Loucy (cell line): Measurements from ENCODE around the gene H1-8.

Source experiments
- H2AFZ ChIP-seq: fragments of 200-600 bp; sonication (generic); 2 replicates; pipeline ENCODE4 v1.6.0; 2016; ENCODE audit warnings: antibody characterized with exemption, mild to moderate bottlenecking, low read length, moderate library complexity
- H3F3A ChIP-seq: fragments of 200-600 bp; 2 replicates; pipeline ENCODE4 v1.6.0; 2016; ENCODE audit warnings: antibody characterized with exemption, low read depth, mild to moderate bottlenecking
- H3K27me3 ChIP-seq: fragments of 200-600 bp; sonication (generic); 2 replicates; pipeline ENCODE4 v1.6.1; 2014; ENCODE audit warnings: low read length, mild to moderate bottlenecking; ENCODE audit not compliant: insufficient read depth, poor library complexity, severe bottlenecking
- H3K36me3 ChIP-seq: fragments of 200-600 bp; sonication (generic); 2 replicates; pipeline ENCODE4 v1.6.1; 2016; ENCODE audit warnings: low read length; ENCODE audit not compliant: insufficient read depth
- H3K4me1 ChIP-seq: fragments of 200-600 bp; sonication (generic); 2 replicates; pipeline ENCODE4 v1.5.1; 2014; ENCODE audit warnings: low read length, mild to moderate bottlenecking; ENCODE audit not compliant: insufficient read depth, poor library complexity, severe bottlenecking
- H3K4me2 ChIP-seq: fragments of 200-600 bp; sonication (generic); 2 replicates; pipeline ENCODE4 v1.6.0; 2014; ENCODE audit warnings: antibody characterized with exemption, low read length, low read depth, mild to moderate bottlenecking; ENCODE audit not compliant: poor library complexity, severe bottlenecking
- H3K4me3 ChIP-seq: fragments of 200-600 bp; sonication (generic); 2 replicates; pipeline ENCODE4 v1.5.1; 2014; ENCODE audit warnings: low read length, mild to moderate bottlenecking, mixed read lengths; ENCODE audit not compliant: poor library complexity, severe bottlenecking
- H3K79me2 ChIP-seq: fragments of 200-600 bp; sonication (generic); 2 replicates; pipeline ENCODE4 v1.6.1; 2014; ENCODE audit warnings: low read length; ENCODE audit not compliant: insufficient read depth
- H3K9ac ChIP-seq: fragments of 200-600 bp; sonication (generic); 2 replicates; pipeline ENCODE4 v1.6.0; 2014; ENCODE audit warnings: mild to moderate bottlenecking, low read depth, low read length, moderate library complexity; ENCODE audit not compliant: poor library complexity, severe bottlenecking
- H3K9me2 ChIP-seq: fragments of 200-600 bp; sonication (generic); replicated peaks from 2 replicates; pipeline ENCODE4 v1.6.1; 2016; ENCODE audit warnings: low read depth, low read length, mixed read lengths
- H3K9me3 ChIP-seq: fragments of 200-600 bp; sonication (generic); 2 replicates; pipeline ENCODE4 v1.6.1; 2014; ENCODE audit warnings: mild to moderate bottlenecking, antibody characterized with exemption, low read length, low read depth; ENCODE audit not compliant: insufficient read depth
- H4K20me1 ChIP-seq: fragments of 200-600 bp; sonication (generic); 2 replicates; pipeline ENCODE4 v1.6.0; 2014; ENCODE audit warnings: antibody characterized with exemption, low read length, mild to moderate bottlenecking; ENCODE audit not compliant: insufficient read depth, poor library complexity, severe bottlenecking
- CTCF ChIP-seq: fragments of 200-600 bp; sonication (generic); conservative IDR thresholded peaks from 2 replicates; pipeline ENCODE4 v1.5.1; 2014; ENCODE audit warnings: mild to moderate bottlenecking, antibody characterized with exemption, low read length
- EZH2phosphoT487 ChIP-seq: fragments of 200-600 bp; IDR thresholded peaks from 2 replicates; pipeline ENCODE4 v1.6.1; 2018; ENCODE audit warnings: antibody characterized with exemption, mild to moderate bottlenecking, moderate library complexity, borderline replicate concordance

Gene H1-8

GRCh38 chr3:129599073-129599472 is 56.1 kb downstream of the H1-8 start:
- TF ChIP-seq CTCF (no peak), EZH2phosphoT487 (no peak)
- Histone ChIP-seq H3K79me2 (peaks cover 95% of the 10 kb centered on the region), H3K4me1 (peaks cover 95% of the 10 kb centered on the region), H2AFZ (no peak overlapping the region), H3K4me3 (peak overlapping the region; percentile 78), H4K20me1 (peaks cover 28% of the 10 kb centered on the region), H3K4me2 (peak overlapping the region; percentile 95), H3K9me2 (no peaks in the 10 kb centered on the region), H3K9me3 (no peaks in the 10 kb centered on the region), H3F3A (peaks cover 10% of the 10 kb centered on the region), H3K36me3 (no peaks in the 10 kb centered on the region), H3K9ac (peak overlapping the region; percentile 72), H3K27me3 (no peaks in the 10 kb centered on the region)

GRCh38 chr3:129599607-129600006 is 56.6 kb downstream of the H1-8 start:
- H3K36me3 ChIP-seq: no peaks in the 10 kb centered on the region
- peaks cover 100% of the 10 kb centered on the region for H3K79me2 ChIP-seq
- H3K9me2 ChIP-seq: no peaks in the 10 kb centered on the region
- TF ChIP-seq EZH2phosphoT487 (no peak), CTCF (no peak)
- H3K4me3 ChIP-seq: peak overlapping the region; percentile 78
- peak overlapping the region; percentile 95 for H3K4me2 ChIP-seq
- peaks cover 29% of the 10 kb centered on the region for H4K20me1 ChIP-seq
- H3K27me3 ChIP-seq: no peaks in the 10 kb centered on the region
- peaks cover 5% of the 10 kb centered on the region for H3F3A ChIP-seq
- H3K9me3 ChIP-seq: no peaks in the 10 kb centered on the region
- no peak overlapping the region for H2AFZ ChIP-seq
- H3K9ac ChIP-seq: peak overlapping the region; percentile 72
- H3K4me1 ChIP-seq: peaks cover 95% of the 10 kb centered on the region

- Histone ChIP-seq H2AFZ (no peak overlapping the region), H3F3A (no peaks in the 10 kb centered on the region), H3K4me2 (peak overlapping the region; percentile 95), H3K9me3 (no peaks in the 10 kb centered on the region), H3K36me3 (no peaks in the 10 kb centered on the region), H4K20me1 (peaks cover 34% of the 10 kb centered on the region), H3K79me2 (peaks cover 100% of the 10 kb centered on the region), H3K27me3 (no peaks in the 10 kb centered on the region), H3K9ac (peak overlapping the region; percentile 72), H3K9me2 (no peaks in the 10 kb centered on the region), H3K4me1 (peaks cover 91% of the 10 kb centered on the region), H3K4me3 (peak overlapping the region; percentile 78)
- no peak for TF ChIP-seq CTCF
- TF ChIP-seq EZH2phosphoT487: no peak
Measured at GRCh38 chr3:129600348-129600747, 57.4 kb downstream of the H1-8 start.
